ENCODE measurements around the gene INF2.

DNA sequence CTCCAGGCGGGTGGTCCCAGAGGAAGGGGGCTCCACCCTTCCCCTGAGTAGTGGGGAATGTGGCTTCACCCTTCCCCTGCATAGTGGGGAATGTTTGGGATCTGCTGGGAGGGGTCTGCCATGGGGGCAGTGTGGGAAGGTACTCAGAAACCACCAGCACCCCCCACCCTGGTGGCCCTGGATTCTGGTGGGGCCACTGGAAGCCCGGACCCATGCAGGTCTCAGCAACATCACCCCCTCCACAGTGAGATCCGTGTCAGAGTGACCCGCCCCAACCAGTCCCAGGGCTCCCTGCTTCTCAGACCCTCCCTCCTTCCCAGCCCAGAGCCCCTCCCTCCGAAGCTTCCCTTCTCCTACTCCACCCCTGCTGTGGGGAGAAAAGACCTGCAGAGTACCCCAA, 30.3 kb upstream of the INF2 start:
- TF ChIP-seq POLR2A (IDR thresholded peaks at IDR 0.05), result no peak
- TF ChIP-seq, protein P1, sequence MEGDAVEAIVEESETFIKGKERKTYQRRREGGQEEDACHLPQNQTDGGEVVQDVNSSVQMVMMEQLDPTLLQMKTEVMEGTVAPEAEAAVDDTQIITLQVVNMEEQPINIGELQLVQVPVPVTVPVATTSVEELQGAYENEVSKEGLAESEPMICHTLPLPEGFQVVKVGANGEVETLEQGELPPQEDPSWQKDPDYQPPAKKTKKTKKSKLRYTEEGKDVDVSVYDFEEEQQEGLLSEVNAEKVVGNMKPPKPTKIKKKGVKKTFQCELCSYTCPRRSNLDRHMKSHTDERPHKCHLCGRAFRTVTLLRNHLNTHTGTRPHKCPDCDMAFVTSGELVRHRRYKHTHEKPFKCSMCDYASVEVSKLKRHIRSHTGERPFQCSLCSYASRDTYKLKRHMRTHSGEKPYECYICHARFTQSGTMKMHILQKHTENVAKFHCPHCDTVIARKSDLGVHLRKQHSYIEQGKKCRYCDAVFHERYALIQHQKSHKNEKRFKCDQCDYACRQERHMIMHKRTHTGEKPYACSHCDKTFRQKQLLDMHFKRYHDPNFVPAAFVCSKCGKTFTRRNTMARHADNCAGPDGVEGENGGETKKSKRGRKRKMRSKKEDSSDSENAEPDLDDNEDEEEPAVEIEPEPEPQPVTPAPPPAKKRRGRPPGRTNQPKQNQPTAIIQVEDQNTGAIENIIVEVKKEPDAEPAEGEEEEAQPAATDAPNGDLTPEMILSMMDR (IDR thresholded peaks at IDR 0.05), result no peak
- no peak for TF ChIP-seq EP300 (IDR thresholded peaks at IDR 0.05)

Data from gastroesophageal sphincter (tissue), 3 donors.